ENCODE results near the gene TAS2R38.

DNA sequence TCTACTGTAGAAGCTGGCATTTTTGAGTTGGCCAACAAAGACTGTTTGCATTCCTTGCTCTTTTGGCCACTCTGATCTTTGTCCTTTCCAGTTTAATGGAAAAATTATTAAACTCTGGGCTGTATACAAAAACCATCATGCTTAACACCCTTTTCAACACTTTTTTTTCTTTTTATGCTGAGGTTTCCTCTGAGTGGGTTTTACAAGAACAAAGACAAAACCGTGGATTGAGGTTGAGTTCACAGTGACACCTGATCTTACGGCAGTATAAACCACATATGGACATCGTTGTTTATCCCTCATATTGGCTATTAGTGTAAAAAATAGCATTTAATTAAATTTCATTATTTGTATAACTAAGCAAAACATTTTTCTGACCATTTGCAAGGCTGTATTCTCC is 43.9 kb upstream of the TAS2R38 start:
- TF ChIP-seq POLR2A (IDR thresholded peaks at IDR 0.05) (no peak), CTCF (IDR thresholded peaks at IDR 0.05) (no peak), POLR2AphosphoS5 (IDR thresholded peaks at IDR 0.05) (no peak)

Data from stomach (tissue), 4 donors.